Mucosa of descending colon (tissue), 3 donors: ENCODE measurements around the gene RHD. TPM values are rescaled to one million over a fixed set of nuclear protein-coding genes. Genes with fewer than 3 reads are reported as not detected.

Source experiments
- ATAC-seq: fragments of 200-7000 bp; cut with Tn5 transposase; one replicate; pipeline ENCODE4 v1.9.1; 2020; ENCODE audit warnings: mild to moderate bottlenecking, moderate library complexity
- DNase-seq, 3 donors: peaks; one replicate each; pipeline ENCODE4 v3.0.0-alpha.2; 2020
- H3K36me3 ChIP-seq: fragments of 200-600 bp; one replicate; pipeline ENCODE4 v1.8.0; 2021; ENCODE audit warnings: low read depth, mild to moderate bottlenecking
- H3K4me1 ChIP-seq: fragments of 200-600 bp; one replicate; pipeline ENCODE4 v1.8.0; 2021; ENCODE audit warnings: low read depth, mild to moderate bottlenecking
- H3K4me3 ChIP-seq: fragments of 200-600 bp; one replicate; pipeline ENCODE4 v1.8.0; 2021; ENCODE audit warnings: mild to moderate bottlenecking
- H3K9me3 ChIP-seq: fragments of 200-600 bp; one replicate; pipeline ENCODE4 v1.8.0; 2021; ENCODE audit warnings: mild to moderate bottlenecking
- CTCF ChIP-seq: fragments of 200-600 bp; IDR thresholded peaks from one replicate; pipeline ENCODE4 v1.8.0; 2022; ENCODE audit warnings: antibody characterized with exemption, mild to moderate bottlenecking
- intact Hi-C, 2 donors: fragments of 100-400 bp; cut with DNase I in 1 of 2; cut with micrococcal nuclease in 1 of 2; formaldehyde crosslinking; loops; one replicate each; pipeline versions ENCODE4 v1.11.0 to v1.11.1; 2022; cut with DNase I, micrococcal nuclease
- total RNA-seq, 3 donors: library from RNA; stranded (reverse); fragmentation: NEBNext Ultra II Directional in 2 of 3; extraction: Animal tissue kit (Norgen Biotek cat#: 25700) in 2 of 3; gene quantifications; one replicate each; pipeline versions ENCODE4 v1.2.1 to v1.2.4, GENCODE V29; 2021 to 2023
- donor health status: DM: no; HTN: no; CAD: no; lungs with moderate emphysema.
- donor health status: DM: no; HTN: no; CAD: no.
- donor health status: DM: no; HTN: yes; CAD: no.

RHD gene
- total RNA-seq, 3 donors from 2014 or later = not detected

- H3K36me3 ChIP-seq = no peaks in the 10 kb centered on the region
- DNase-seq (no peak), ATAC-seq (no peak)
- no peaks in the 10 kb centered on the region for H3K4me1 ChIP-seq
- H3K4me3 ChIP-seq = no peak overlapping the region
- intact Hi-C loops = no loop called here
- no peaks in the 10 kb centered on the region for H3K9me3 ChIP-seq
- no peak for TF ChIP-seq CTCF
Measured at GRCh38 chr1:25347556-25347955, 75.2 kb downstream of the RHD start.

GRCh38 chr1:25349606-25350005 lies 77.3 kb downstream of the RHD start:
- H3K4me3 ChIP-seq = no peak overlapping the region
- H3K4me1 ChIP-seq = no peaks in the 10 kb centered on the region
- TF ChIP-seq CTCF = no peak
- no peak for ATAC-seq
- no peaks in the 10 kb centered on the region for H3K36me3 ChIP-seq
- no peak for DNase-seq
- intact Hi-C loops = no loop called here
- no peaks in the 10 kb centered on the region for H3K9me3 ChIP-seq

DNA sequence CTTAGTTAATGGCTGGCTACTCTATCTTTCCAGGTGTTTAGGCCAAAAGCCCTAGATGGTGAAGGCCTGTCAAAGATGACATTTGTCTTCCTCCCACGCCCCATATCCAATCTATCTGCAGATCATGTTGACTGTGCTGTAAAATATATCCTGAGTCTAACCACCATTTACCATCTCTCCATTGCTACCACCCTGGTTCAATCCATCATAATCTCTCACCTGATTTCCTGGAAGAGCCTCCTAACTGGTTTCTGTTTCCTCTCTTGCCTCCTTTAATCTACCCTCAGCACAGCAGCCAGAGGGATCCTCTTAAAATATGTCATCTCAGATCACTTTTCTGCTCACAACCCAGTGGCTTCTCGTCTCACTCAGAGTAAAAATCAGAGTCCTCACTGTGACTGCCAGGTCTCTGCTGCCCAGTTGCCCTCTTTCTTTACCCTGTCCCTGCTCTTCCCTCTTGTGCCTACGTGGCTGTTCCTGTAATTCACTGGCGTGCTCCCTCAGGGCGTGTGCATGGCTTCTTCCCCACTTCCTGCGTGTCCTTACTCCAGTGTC lies 83.6 kb downstream of the RHD start:
- Histone ChIP-seq H3K4me3 (no peak overlapping the region), H3K36me3 (no peaks in the 10 kb centered on the region), H3K9me3 (no peaks in the 10 kb centered on the region), H3K4me1 (no peaks in the 10 kb centered on the region)
- DNase-seq (no peak), ATAC-seq (no peak)
- intact Hi-C loops = no loop called here
- TF ChIP-seq CTCF = no peak

GRCh38 chr1:25356441-25356840 lies 84.1 kb downstream of the RHD start:
- H3K36me3 ChIP-seq = no peaks in the 10 kb centered on the region
- ATAC-seq (no peak), DNase-seq (no peak)
- no peak overlapping the region for H3K4me3 ChIP-seq
- no peaks in the 10 kb centered on the region for H3K4me1 ChIP-seq
- H3K9me3 ChIP-seq = no peaks in the 10 kb centered on the region
- no peak for TF ChIP-seq CTCF
- intact Hi-C loops = no loop called here

GRCh38 chr1:25356848-25357247 lies 84.5 kb downstream of the RHD start:
- no peak for TF ChIP-seq CTCF
- Histone ChIP-seq H3K4me3 (no peak overlapping the region), H3K9me3 (no peaks in the 10 kb centered on the region), H3K4me1 (no peaks in the 10 kb centered on the region), H3K36me3 (no peaks in the 10 kb centered on the region)
- intact Hi-C loops = no loop called here
- no peak for DNase-seq
- no peak for ATAC-seq
